HFFc6 (cell line): ENCODE results near the gene LDLR. TPM values are rescaled to one million over a fixed set of nuclear protein-coding genes. Genes with fewer than 3 reads are reported as not detected.

Experiments used
- DNase-seq: peaks from one replicate; pipeline ENCODE4 v3.0.0-alpha.2; 2018
- H3K27ac Mint-ChIP-seq: 2 replicates; pipeline ENCODE4 v1.8.0; 2020; ENCODE audit warnings: mild to moderate bottlenecking, mixed read lengths
- H3K27me3 Mint-ChIP-seq: 2 replicates; pipeline ENCODE4 v1.8.0; 2021; ENCODE audit warnings: mild to moderate bottlenecking, moderate library complexity, mixed read lengths; ENCODE audit not compliant: insufficient read depth
- H3K36me3 Mint-ChIP-seq: 2 replicates; pipeline ENCODE4 v1.8.0; 2021; ENCODE audit warnings: low read depth, mixed read lengths
- H3K4me1 Mint-ChIP-seq: 2 replicates; pipeline ENCODE4 v1.8.0; 2020; ENCODE audit warnings: low read depth, mixed read lengths
- H3K4me3 Mint-ChIP-seq: 2 replicates; pipeline ENCODE4 v1.8.0; 2020; ENCODE audit warnings: mild to moderate bottlenecking, moderate library complexity, mixed read lengths
- H3K9me3 Mint-ChIP-seq: 2 replicates; pipeline ENCODE4 v1.8.0; 2020; ENCODE audit warnings: mild to moderate bottlenecking, mixed read lengths
- CTCF ChIP-seq: fragments of 200-600 bp; sonication (generic); IDR thresholded peaks from 2 replicates; pipeline ENCODE4 v1.5.0; 2021; ENCODE audit warnings: antibody characterized with exemption, mild to moderate bottlenecking
- microRNA-seq: library from miRNA; unstranded; fragments of <30 nt; microRNA quantifications from one replicate; pipeline ENCODE4, GENCODE V29; 2019
- total RNA-seq, 6 experiments: library from RNA; stranded (reverse); fragmentation: NEBNext Ultra II Directional; extraction: Animal tissue kit (Norgen Biotek cat#: 25700); gene quantifications; 2 replicates in 1 of 6; 3 replicates in 5 of 6; pipeline ENCODE4 v1.2.3, GENCODE V29; 2021

Gene LDLR
- total RNA-seq, 6 experiments from 2014 or later: 22.8 to 34.3 (median 28.0) TPM

- Mint-ChIP-seq H3K4me3 (no peak overlapping the region), H3K4me1 (peaks cover 37% of the 10 kb centered on the region), H3K27ac (peak overlapping the region; percentile 16; the same call in 1 of the 2 replicates), H3K36me3 (peaks cover 54% of the 10 kb centered on the region), H3K9me3 (no peaks in the 10 kb centered on the region), H3K27me3 (peaks cover 3% of the 10 kb centered on the region; the same call in 1 of the 2 replicates)
- no peak for DNase-seq
- no peak for TF ChIP-seq CTCF
These were observed 92.2 kb downstream of the LDLR start for GRCh38 chr19:11181488-11181887.

Small RNA genes lying within 50 kb of the gene (microRNA-seq; reads per million reads assigned to microRNA genes)
- gene MIR6886: 14.7 reads per million, percentile 19 among the genes with 10 or more reads in this experiment

Other genes starting within 250 kb of the LDLR start
- under 1 TPM in 2 of 6 experiments, not detected in 4; 0.40 to 0.71 TPM for gene C19orf38, start 241.0 kb upstream of the LDLR start, total RNA-seq
- gene CARM1, start 217.9 kb upstream of the LDLR start, total RNA-seq: 10 to 100 TPM; 67.2 to 82.1 (median 76.8) TPM
- 100 to 1,000 TPM in 1 of 6 experiments, 10 to 100 TPM in 5; 78.7 to 105 (median 83.3) TPM for gene YIPF2, start 160.8 kb upstream of the LDLR start, total RNA-seq
- 10 to 100 TPM; 18.0 to 25.0 (median 20.6) TPM for gene TIMM29, start 160.7 kb upstream of the LDLR start, total RNA-seq
- 100 to 1,000 TPM; 105 to 116 (median 114) TPM for gene SMARCA4, start 128.4 kb upstream of the LDLR start, total RNA-seq
- 10 to 100 TPM; 21.0 to 54.6 (median 50.3) TPM for gene SPC24, start 66.3 kb downstream of the LDLR start, total RNA-seq
- 100 to 1,000 TPM; 132 to 167 (median 156) TPM for gene KANK2, start 108.1 kb downstream of the LDLR start, total RNA-seq
- gene ANGPTL8, start 150.2 kb downstream of the LDLR start, total RNA-seq: not detected
- 10 to 100 TPM; 20.7 to 32.2 (median 22.9) TPM for gene DOCK6, start 173.1 kb downstream of the LDLR start, total RNA-seq
- gene TSPAN16, start 206.7 kb downstream of the LDLR start, total RNA-seq: not detected